ENCODE results near the gene SP2. TPM values are rescaled to one million over a fixed set of nuclear protein-coding genes. Genes with fewer than 3 reads are reported as not detected.

Gene SP2
- total RNA-seq, 1 experiment from 2014 or later = 22.2 TPM

DNA sequence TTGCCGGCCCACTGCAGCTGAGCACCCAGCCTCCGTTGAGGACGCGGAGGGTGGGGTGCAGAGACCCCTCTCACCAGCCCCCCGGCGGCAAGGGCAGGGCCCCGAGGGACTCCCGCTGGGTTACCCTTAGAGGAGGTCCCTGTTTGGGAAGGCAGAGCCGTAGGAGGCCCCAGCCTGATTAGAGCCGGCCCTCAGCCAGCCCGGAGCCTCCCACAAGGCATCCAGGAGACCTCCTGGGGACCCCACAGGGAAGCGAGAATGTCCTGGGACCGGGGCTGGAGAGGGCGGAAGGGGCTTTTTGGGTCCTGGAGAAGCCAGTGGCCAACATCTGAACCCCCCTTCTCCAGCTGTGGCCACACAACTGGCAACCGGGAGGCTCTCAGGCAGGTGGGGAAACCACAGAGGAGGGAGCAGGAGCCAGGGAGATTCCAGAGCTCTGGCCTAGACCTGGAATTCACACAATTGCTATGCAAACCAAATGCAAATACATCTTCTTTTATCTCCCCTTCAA is 23.3 kb upstream of the SP2 start:
- Histone ChIP-seq H4K20me1 (ENCODE audit: insufficient read depth) (no peaks in the 10 kb centered on the region), H3K4me2 (ENCODE audit: low read length) (no peak overlapping the region), H3K4me1 (ENCODE audit: control insufficient read depth in 1 of 2, insufficient read depth in 2 of 2, low read length in 2 of 2) (peaks cover 6 to 26% of the 10 kb centered on the region in 2 experiments; a peak in 3 of 4 replicates), H3K27ac (ENCODE audit: low read depth, low read length) (no peak overlapping the region), H3K4me3 (replicated peaks in 1 of 2; ENCODE audit: low read depth in 1 of 2, low read length in 2 of 2) (no peak overlapping the region), H3K79me2 (ENCODE audit: insufficient read depth, low read length) (no peaks in the 10 kb centered on the region), H3K9me2 (ENCODE audit: insufficient read depth) (no peaks in the 10 kb centered on the region), H3K36me3 (ENCODE audit: control insufficient read depth in 1 of 2, insufficient read depth in 2 of 2, low read length in 2 of 2) (no peaks in the 10 kb centered on the region), H3K9ac (ENCODE audit: low read length) (no peak overlapping the region), H3K27me3 (ENCODE audit: insufficient read depth, low read length) (peaks cover 7% of the 10 kb centered on the region; the same call in 1 of the 2 replicates), H3K9me3 (ENCODE audit: control insufficient read depth in 1 of 2, insufficient read depth in 1 of 2, low read depth in 1 of 2, low read length in 2 of 2) (no peaks in the 10 kb centered on the region), H2AFZ (ENCODE audit: low read depth, low read length, poor library complexity, severe bottlenecking) (no peak overlapping the region)
- ChIA-PET RAD21 (ENCODE audit: low non-redundant PET in 1 of 2, low total read pairs in 2 of 2, uncharacterized antibody in 2 of 2, unreplicated experiment in 2 of 2) (no interaction called here), POLR2A (no interaction called here), CTCF (no interaction called here)
- intact Hi-C loops (cut with micrococcal nuclease) = no loop called here
- DNase-seq (ENCODE audit: low read depth, low spot score) = no peak
- no peak for ATAC-seq
- BruUV-seq (replicated peaks) = no TSS peak
- TF ChIP-seq, protein P1, sequence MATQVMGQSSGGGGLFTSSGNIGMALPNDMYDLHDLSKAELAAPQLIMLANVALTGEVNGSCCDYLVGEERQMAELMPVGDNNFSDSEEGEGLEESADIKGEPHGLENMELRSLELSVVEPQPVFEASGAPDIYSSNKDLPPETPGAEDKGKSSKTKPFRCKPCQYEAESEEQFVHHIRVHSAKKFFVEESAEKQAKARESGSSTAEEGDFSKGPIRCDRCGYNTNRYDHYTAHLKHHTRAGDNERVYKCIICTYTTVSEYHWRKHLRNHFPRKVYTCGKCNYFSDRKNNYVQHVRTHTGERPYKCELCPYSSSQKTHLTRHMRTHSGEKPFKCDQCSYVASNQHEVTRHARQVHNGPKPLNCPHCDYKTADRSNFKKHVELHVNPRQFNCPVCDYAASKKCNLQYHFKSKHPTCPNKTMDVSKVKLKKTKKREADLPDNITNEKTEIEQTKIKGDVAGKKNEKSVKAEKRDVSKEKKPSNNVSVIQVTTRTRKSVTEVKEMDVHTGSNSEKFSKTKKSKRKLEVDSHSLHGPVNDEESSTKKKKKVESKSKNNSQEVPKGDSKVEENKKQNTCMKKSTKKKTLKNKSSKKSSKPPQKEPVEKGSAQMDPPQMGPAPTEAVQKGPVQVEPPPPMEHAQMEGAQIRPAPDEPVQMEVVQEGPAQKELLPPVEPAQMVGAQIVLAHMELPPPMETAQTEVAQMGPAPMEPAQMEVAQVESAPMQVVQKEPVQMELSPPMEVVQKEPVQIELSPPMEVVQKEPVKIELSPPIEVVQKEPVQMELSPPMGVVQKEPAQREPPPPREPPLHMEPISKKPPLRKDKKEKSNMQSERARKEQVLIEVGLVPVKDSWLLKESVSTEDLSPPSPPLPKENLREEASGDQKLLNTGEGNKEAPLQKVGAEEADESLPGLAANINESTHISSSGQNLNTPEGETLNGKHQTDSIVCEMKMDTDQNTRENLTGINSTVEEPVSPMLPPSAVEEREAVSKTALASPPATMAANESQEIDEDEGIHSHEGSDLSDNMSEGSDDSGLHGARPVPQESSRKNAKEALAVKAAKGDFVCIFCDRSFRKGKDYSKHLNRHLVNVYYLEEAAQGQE (IDR thresholded peaks at IDR 0.05; ENCODE audit: low read depth) = no peak
- TF ChIP-seq FOSL1 (IDR thresholded peaks at IDR 0.05; ENCODE audit: low read depth) (no peak), EZH2phosphoT487 (IDR thresholded peaks at IDR 0.05; ENCODE audit: borderline replicate concordance) (no peak), EZH2 (IDR thresholded peaks at IDR 0.05) (no peak), POLR2A (IDR thresholded peaks at IDR 0.05; ENCODE audit: borderline replicate concordance, extremely low read depth, insufficient read depth, insufficient read length) (no peak), RAD21 (IDR thresholded peaks at IDR 0.05; ENCODE audit: low read depth) (no peak), POLR2AphosphoS5 (IDR thresholded peaks at IDR 0.05; ENCODE audit: low read depth, low read length) (no peak), JUND (IDR thresholded peaks at IDR 0.05) (no peak), ELF1 (IDR thresholded peaks at IDR 0.05; ENCODE audit: borderline replicate concordance, low read depth) (no peak), ZFX (IDR thresholded peaks at IDR 0.05) (no peak), SP1 (IDR thresholded peaks at IDR 0.05; ENCODE audit: low read depth) (no peak)
- TF ChIP-seq, protein P2, sequence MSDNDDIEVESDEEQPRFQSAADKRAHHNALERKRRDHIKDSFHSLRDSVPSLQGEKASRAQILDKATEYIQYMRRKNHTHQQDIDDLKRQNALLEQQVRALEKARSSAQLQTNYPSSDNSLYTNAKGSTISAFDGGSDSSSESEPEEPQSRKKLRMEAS (IDR thresholded peaks at IDR 0.05) = no peak
- TF ChIP-seq, protein P3, sequence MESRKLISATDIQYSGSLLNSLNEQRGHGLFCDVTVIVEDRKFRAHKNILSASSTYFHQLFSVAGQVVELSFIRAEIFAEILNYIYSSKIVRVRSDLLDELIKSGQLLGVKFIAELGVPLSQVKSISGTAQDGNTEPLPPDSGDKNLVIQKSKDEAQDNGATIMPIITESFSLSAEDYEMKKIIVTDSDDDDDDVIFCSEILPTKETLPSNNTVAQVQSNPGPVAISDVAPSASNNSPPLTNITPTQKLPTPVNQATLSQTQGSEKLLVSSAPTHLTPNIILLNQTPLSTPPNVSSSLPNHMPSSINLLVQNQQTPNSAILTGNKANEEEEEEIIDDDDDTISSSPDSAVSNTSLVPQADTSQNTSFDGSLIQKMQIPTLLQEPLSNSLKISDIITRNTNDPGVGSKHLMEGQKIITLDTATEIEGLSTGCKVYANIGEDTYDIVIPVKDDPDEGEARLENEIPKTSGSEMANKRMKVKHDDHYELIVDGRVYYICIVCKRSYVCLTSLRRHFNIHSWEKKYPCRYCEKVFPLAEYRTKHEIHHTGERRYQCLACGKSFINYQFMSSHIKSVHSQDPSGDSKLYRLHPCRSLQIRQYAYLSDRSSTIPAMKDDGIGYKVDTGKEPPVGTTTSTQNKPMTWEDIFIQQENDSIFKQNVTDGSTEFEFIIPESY (IDR thresholded peaks at IDR 0.05; ENCODE audit: extremely low read depth, insufficient replicate concordance, low read length) = no peak
- TF ChIP-seq, protein P4, sequence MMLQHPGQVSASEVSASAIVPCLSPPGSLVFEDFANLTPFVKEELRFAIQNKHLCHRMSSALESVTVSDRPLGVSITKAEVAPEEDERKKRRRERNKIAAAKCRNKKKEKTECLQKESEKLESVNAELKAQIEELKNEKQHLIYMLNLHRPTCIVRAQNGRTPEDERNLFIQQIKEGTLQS (IDR thresholded peaks at IDR 0.05) = no peak
